Ishikawa (cell line): ENCODE data around the gene ADAMTS20.

ENCODE experiments used
- CEBPB ChIP-seq: IDR thresholded peaks from 2 replicates; pipeline ENCODE4 v1.6.1; 2012
- CREB1 ChIP-seq: IDR thresholded peaks from 2 replicates; pipeline ENCODE4 v1.6.1; 2012; ENCODE audit warnings: low read depth
- EGR1 ChIP-seq: IDR thresholded peaks from 2 replicates; pipeline ENCODE4 v1.6.1; 2012
- EP300 ChIP-seq: IDR thresholded peaks from 2 replicates; pipeline ENCODE4 v1.6.1; 2012; ENCODE audit warnings: borderline replicate concordance
- FOXM1 ChIP-seq: IDR thresholded peaks from 2 replicates; pipeline ENCODE4 v1.6.1; 2012; ENCODE audit warnings: low read depth, borderline replicate concordance
- TAF1 ChIP-seq: IDR thresholded peaks from 2 replicates; pipeline ENCODE4 v1.6.1; 2012; ENCODE audit warnings: low read depth, mild to moderate bottlenecking
- TCF12 ChIP-seq: IDR thresholded peaks from 2 replicates; pipeline ENCODE4 v1.6.1; 2012; ENCODE audit warnings: low read depth
- TF ChIP-seq, protein P1 (sequence below): IDR thresholded peaks from 2 replicates; pipeline ENCODE4 v1.6.1; 2012

DNA sequence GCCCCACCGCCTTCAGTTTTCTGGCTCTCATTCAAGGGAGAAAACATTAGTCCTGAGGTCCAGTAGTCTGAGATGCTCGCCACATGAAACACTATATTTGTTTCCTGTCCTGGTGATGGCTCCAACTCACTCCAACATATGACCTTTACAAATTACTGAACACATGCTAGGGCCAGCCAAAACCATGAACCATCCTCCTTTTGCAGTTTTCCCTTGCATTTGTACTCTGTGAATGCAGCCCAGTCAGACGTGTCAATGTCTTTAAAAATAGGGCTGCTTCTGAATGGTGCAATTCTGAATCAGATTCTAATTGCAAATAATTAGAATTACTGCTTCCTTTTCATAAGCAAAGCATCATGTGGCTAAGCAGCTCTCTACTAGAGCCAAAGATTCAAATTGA lies 36.0 kb downstream of the ADAMTS20 start:
- no peak for TF ChIP-seq CREB1
- no peak for TF ChIP-seq EP300
- TF ChIP-seq, protein P1, sequence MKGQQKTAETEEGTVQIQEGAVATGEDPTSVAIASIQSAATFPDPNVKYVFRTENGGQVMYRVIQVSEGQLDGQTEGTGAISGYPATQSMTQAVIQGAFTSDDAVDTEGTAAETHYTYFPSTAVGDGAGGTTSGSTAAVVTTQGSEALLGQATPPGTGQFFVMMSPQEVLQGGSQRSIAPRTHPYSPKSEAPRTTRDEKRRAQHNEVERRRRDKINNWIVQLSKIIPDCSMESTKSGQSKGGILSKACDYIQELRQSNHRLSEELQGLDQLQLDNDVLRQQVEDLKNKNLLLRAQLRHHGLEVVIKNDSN, result no peak
- TF ChIP-seq CEBPB, result no peak
- no peak for TF ChIP-seq EGR1
- TF ChIP-seq FOXM1, result no peak
- no peak for TF ChIP-seq TAF1
- TF ChIP-seq TCF12, result no peak
